Activated naive CD4-positive, alpha-beta T cell treated with anti-CD3 and anti-CD28 coated beads, Interleukin-2, amount 10 ng/mL, durations not matched to agents 7 days and 5 days (primary cell): Measurements from ENCODE around the gene TYMP.

ENCODE experiments used
- CTCF ChIA-PET: fragments of 350-600 bp; sonication (Branson Sonifier 250); formaldehyde crosslinking; loops from one replicate; lab custom pipeline; 2021; ENCODE audit warnings: antibody characterized with exemption; lab: Charles Lee
- DNase-seq: peaks from one replicate; pipeline ENCODE4 v3.0.0-alpha.2; 2020
- H3K27ac Mint-ChIP-seq: one replicate; pipeline ENCODE4 v1.8.0; 2021; ENCODE audit warnings: mild to moderate bottlenecking, moderate library complexity, mixed read lengths
- H3K27me3 Mint-ChIP-seq: one replicate; pipeline ENCODE4 v1.8.0; 2021; ENCODE audit warnings: mild to moderate bottlenecking, mixed read lengths
- H3K36me3 Mint-ChIP-seq: one replicate; pipeline ENCODE4 v1.8.0; 2021; ENCODE audit warnings: mixed read lengths
- H3K4me1 Mint-ChIP-seq: one replicate; pipeline ENCODE4 v1.8.0; 2021; ENCODE audit warnings: mixed read lengths
- H3K4me3 Mint-ChIP-seq: one replicate; pipeline ENCODE4 v1.8.0; 2021; ENCODE audit warnings: mild to moderate bottlenecking, moderate library complexity, mixed read lengths
- H3K9me3 Mint-ChIP-seq: one replicate; pipeline ENCODE4 v1.8.0; 2021; ENCODE audit warnings: mixed read lengths

Gene TYMP

DNA sequence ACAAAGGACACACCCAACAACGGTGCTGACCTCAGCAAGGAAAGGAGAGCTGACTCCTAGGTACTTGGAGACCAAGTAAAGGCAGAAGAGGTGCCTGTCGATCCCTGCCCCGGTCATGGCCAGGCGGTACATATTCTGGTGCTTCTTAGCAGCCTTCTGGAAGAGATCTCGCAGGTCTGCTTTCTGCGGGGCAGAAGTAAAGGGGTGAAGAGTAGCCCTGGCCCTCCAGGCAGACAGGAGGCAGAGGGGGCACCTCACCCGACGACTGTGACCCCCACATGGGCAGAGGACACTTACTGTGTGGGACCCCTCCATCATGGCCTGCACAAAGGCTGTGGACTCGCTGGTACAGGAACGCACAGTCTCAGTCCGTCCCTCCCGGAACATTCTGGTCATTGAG is 41.0 kb upstream of the TYMP start:
- Mint-ChIP-seq H3K4me1 (no peaks in the 10 kb centered on the region), H3K27ac (no peak overlapping the region), H3K36me3 (peaks cover 25% of the 10 kb centered on the region), H3K4me3 (no peak overlapping the region), H3K27me3 (peaks cover 2% of the 10 kb centered on the region), H3K9me3 (no peaks in the 10 kb centered on the region)
- CTCF ChIA-PET = no interaction called here
- DNase-seq = no peak

DNA sequence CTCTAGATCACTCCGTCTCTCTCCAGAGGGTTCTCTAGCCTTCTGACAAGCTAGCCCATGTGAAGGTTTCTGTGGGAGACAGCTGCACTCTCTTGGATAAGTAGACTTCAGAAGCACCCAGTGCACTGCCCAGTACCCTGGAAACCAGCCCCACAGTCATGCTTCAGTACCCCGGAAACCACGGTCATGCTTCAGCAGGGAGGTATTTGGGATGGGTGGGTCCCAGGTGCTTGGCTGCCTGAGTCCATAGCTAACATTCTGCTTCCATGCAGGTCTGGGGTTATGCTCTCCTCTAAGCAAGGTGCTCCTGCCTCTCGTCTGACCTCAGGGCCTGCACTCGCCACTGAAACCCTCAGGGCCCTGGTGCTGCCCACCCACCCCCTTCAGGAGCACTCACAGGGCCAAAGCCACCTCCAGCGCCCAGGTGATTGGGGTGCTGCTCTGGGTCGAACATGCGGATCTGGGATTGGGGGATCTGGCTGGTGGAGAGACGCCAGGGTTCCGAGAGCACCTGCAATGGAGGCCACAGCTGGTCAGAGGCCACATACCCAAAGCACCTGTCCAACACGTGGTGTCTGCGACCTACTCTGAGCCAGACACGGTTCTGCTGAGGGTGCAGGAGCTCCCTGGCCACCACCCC is 40.2 kb upstream of the TYMP start:
- Mint-ChIP-seq H3K4me1 (no peaks in the 10 kb centered on the region), H3K27ac (no peak overlapping the region)
- CTCF ChIA-PET = interaction anchor here (0.6 kb wide), 1 partner anchor 126 kb away, joined by 4 read pairs; no protein-coding TSS in a partner anchor

DNA sequence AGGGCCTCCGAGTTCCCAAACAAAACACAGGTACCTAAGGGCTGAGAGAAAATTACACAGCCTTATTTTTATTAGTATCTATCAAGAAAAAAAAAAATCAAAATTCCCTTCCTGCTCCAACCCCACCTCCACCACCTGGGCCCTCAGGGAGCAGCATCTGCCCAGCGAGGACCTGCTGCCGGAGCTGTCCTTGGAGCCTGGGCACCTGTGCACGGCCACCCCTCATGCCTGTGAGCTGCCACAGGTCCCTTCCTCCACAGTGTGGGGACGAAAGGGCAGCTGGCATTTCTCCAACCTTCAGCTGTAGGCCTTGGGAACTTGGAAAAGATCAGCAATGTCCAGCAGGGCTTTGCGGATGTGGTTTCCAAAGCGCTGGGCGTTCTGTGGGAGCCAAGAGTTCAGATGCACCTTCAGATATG is 39.2 kb upstream of the TYMP start:
- Mint-ChIP-seq H3K4me1 (no peaks in the 10 kb centered on the region), H3K27me3 (peaks cover 16% of the 10 kb centered on the region), H3K9me3 (no peaks in the 10 kb centered on the region), H3K36me3 (peaks cover 22% of the 10 kb centered on the region), H3K27ac (no peak overlapping the region), H3K4me3 (no peak overlapping the region)
- CTCF ChIA-PET = interaction anchor here (0.6 kb wide), 1 partner anchor 125 kb away, joined by 4 read pairs; no protein-coding TSS in a partner anchor
- DNase-seq = no peak

More for the DNA sequence above, 40.2 kb upstream of the TYMP start:
- peaks cover 25% of the 10 kb centered on the region for H3K36me3 Mint-ChIP-seq
- DNase-seq = no peak
- peaks cover 8% of the 10 kb centered on the region for H3K27me3 Mint-ChIP-seq
- H3K9me3 Mint-ChIP-seq = no peaks in the 10 kb centered on the region
- H3K4me3 Mint-ChIP-seq = no peak overlapping the region

DNA sequence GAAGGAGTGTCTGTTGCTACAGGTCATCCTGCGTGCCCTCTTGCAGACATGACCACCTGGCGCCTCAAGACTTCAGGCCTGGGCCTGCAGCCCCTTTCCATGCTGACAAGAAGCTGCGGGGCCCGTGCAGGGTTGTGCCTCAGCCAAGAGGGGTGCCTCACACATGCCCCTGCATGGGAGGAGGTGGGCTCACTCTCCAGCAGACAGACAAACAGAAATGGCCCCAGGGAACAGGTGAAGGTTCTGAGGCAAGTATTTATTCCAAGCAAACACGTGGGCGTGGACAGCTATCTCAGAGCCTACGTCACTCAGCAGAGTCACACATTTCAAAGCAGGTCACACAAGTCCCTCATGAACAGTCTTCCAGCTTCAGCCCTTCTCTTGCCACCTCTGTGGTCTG is 38.8 kb upstream of the TYMP start:
- H3K9me3 Mint-ChIP-seq = no peaks in the 10 kb centered on the region
- peaks cover 20% of the 10 kb centered on the region for H3K27me3 Mint-ChIP-seq
- H3K4me1 Mint-ChIP-seq = peaks cover 3% of the 10 kb centered on the region
- H3K36me3 Mint-ChIP-seq = peaks cover 22% of the 10 kb centered on the region
- DNase-seq = no peak
- no peak overlapping the region for H3K27ac Mint-ChIP-seq
- no peak overlapping the region for H3K4me3 Mint-ChIP-seq
- CTCF ChIA-PET = no interaction called here

DNA sequence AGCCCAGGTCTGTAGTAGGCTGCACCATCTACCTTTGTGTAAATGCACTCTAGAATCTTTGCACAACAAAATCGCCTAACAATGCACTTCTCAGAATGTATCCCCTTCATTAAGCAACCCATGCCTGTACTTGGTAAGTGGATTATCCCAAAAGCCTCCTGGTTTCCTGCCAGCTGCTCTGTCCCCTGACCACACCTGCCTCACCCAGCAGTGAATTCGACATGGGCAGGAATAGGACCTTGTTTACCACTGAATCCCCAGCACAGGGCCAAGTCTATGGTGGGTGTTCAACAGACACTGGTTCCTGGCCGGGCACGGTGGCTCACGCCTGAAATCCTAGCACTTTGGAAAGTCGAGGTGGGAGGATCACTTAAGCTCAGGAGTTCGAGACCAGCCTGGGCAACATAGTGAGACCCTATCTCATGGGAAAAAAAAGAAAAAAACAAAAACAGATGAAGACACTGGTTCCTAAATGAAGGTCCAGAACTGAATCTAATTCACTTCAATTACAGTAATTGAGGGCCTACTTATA is 38.0 kb upstream of the TYMP start:
- no peak for DNase-seq
- Mint-ChIP-seq H3K27me3 (peaks cover 28% of the 10 kb centered on the region), H3K9me3 (no peaks in the 10 kb centered on the region), H3K27ac (no peak overlapping the region), H3K4me1 (peaks cover 11% of the 10 kb centered on the region), H3K4me3 (no peak overlapping the region), H3K36me3 (peaks cover 22% of the 10 kb centered on the region)
- CTCF ChIA-PET = no interaction called here

DNA sequence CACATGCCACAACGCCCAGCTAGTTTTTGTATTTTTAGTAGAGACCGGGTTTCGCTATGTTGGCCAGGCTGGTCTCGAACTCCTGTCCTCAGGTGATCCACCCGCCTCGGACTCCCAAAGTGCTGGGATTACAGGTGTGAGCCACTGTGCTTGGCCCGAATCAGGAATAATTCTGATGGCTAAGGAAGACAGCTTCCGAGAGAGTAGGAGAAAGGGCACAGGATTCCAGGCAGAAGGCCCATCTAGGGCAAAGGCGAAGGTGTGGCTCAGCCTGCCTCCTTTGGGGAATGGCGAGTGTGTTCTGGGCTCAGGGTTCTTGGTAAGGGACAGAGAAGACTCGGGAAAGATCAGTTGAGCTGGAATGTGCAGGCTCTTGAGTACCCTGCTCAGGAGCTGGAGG is 34.5 kb upstream of the TYMP start:
- Mint-ChIP-seq H3K9me3 (no peaks in the 10 kb centered on the region), H3K27me3 (peaks cover 50% of the 10 kb centered on the region), H3K27ac (no peak overlapping the region), H3K4me3 (no peak overlapping the region), H3K36me3 (peaks cover 7% of the 10 kb centered on the region), H3K4me1 (peaks cover 22% of the 10 kb centered on the region)
- DNase-seq = no peak
- CTCF ChIA-PET = interaction anchor here (0.8 to 4.3 kb wide), 4 partner anchors 17 to 56 kb away, joined by 3 to 28 read pairs (median 4); partner anchors contain the start of genes KLHDC7B and SCO2

DNA sequence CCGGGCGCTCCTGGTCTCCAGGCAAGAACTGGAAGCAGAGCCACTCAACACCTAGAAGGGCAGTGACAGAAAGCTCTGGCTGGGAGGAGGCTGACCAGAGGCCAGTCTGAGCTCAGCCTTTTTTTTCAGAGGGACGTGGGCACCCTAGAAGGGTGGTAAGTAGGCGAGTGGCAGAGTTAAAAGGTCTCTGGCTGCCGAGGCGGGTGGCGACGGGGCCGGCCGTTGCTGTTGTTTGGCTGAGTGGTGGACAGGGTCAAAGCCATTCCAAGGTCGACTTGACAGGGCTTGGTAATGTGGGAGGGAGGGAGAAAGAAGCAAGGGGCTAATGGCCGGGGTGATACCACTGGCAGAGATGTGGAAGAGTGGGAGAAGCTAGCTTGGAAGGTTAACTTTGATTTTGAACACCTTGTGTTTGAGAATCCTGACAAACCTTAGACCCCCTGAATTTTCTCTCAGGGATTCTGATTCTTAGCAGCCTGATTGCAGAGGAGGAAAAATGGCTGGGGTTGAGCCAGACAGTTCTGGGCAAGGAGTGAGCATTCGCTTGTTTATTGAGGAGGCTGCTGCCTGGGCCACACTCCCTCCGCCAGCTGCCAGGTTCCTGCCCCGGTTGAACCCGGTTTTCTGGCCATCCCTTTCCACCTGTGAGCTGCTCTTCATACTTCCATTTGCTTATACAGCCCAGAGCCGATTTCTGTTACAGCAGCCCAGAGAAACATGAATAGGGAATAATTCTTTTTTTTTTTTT is 33.8 kb upstream of the TYMP start:
- peaks cover 22% of the 10 kb centered on the region for H3K4me1 Mint-ChIP-seq
- H3K36me3 Mint-ChIP-seq = peaks cover 5% of the 10 kb centered on the region
- peak overlapping the region; percentile 83 for H3K4me3 Mint-ChIP-seq
- H3K9me3 Mint-ChIP-seq = no peaks in the 10 kb centered on the region
- CTCF ChIA-PET = interaction anchor here (0.7 to 4.3 kb wide), 12 partner anchors 9 to 56 kb away, joined by 3 to 28 read pairs (median 4); partner anchors contain the start of genes CPT1B, KLHDC7B, LMF2 and NCAPH2
- H3K27ac Mint-ChIP-seq = peak overlapping the region; percentile 79
- peak; percentile 23 for DNase-seq
- peaks cover 57% of the 10 kb centered on the region for H3K27me3 Mint-ChIP-seq

DNA sequence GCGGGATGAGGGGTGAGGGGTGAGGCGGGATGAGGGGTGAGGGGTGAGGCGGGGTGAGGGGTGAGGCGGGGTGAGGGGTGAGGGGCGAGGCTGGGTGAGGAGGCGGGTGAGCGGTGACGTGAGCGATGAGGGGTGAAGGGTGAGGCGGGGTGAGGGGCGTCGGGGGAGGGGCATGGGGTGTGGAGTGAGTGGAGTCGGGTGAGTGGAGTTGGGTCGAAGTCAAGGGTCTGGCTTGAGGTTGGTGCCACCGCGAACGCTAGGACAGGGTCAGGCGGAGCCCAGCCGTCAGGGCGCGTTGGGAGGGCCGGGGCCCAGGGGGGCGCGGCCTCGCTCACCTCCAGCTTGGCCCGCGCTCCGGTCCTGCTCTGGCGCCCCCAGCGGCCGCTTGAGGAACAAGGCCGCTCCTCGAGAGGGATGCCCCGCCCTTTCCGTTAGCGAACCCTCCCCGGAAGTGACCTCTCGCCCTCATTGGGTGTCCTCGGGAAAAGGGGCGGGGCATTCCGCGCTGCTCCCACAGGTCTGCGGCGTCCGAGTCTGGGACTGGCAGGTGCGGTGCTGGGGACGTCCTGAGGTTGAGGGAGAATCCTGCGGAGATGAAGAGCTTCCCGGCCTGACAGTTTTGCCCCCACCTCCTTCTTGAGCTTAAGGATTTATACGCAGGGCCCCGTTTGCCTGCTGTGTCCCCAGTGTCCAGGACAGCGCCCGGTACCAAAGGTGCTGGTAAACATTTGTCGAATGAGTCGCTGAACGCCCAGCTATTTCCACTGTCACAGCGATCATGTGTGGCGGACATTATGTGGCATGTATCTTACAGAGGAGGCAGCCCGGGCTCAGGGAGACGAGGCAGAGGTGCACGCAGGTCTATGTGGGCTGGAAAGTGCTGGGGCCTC is 33.0 kb upstream of the TYMP start, which contains the start of gene SYCE3:
Gene SYCE3 (minus strand): TSS at position 397 of the 890 bp plus-strand sequence. CDS start 6,514 bp downstream, outside the sequence.
- peak; percentile 98 for DNase-seq
- peak within 1 kb of the TSS; percentile 83 for H3K27ac Mint-ChIP-seq
- H3K4me1 Mint-ChIP-seq = peaks cover 22% of the 10 kb centered on the region
- H3K27me3 Mint-ChIP-seq = peaks cover 66% of the 10 kb centered on the region
- H3K4me3 Mint-ChIP-seq = peak within 1 kb of the TSS; percentile 83
- CTCF ChIA-PET = interaction anchor here (0.7 to 4.3 kb wide), 13 partner anchors 10 to 55 kb away, joined by 3 to 28 read pairs (median 3); partner anchors contain the start of genes CPT1B, KLHDC7B, LMF2 and NCAPH2
- H3K36me3 Mint-ChIP-seq = peaks cover 1% of the 10 kb centered on the region
- H3K9me3 Mint-ChIP-seq = no peaks in the 10 kb centered on the region

DNA sequence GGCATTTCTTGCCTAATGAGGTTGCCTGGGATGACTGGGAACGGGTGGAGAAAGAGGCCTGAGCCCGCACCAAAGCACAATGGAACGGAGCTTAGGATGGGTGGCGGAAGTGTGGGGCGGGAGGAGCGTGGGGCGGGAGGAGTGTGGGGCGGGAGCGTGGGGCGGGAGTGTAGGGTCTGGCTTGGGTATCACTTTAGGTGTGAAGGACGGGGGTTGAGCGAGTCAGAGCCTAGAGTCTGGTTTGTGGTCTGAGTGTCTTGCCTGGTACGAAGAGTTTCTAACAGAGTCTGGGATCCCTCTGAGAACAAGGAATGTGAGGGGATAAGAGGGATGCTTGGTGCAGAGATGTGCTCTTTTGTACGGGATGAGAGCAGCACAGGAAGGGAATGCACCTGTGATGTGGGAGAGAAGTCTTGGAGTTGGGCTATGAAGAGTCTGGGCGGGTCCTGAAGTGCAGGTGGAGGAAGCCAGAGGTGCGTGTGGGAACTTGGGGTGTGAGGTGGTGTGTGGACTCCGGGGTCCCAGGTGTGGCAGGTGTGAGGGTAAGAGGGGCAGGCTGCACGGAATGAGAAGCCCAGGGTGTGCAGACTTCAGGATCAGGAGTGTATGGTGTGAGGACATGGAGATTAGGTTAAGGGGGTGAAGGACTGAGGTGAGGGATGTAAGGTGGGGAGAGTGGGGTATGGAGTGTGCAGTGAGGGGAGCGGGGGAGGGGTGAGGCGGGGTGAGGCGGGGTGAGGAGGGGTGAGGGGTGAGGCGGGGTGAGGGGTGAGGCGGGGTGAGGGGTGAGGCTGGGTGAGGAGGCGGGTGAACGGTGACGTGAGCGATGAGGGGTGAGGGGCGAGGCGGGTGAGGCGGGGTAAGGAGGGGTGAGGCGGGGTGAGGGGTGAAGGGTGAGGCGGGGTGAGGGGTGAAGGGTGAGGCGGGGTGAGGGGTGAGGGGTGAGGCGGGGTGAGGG is 31.9 kb upstream of the TYMP start:
- peaks cover 68% of the 10 kb centered on the region for H3K27me3 Mint-ChIP-seq

DNA sequence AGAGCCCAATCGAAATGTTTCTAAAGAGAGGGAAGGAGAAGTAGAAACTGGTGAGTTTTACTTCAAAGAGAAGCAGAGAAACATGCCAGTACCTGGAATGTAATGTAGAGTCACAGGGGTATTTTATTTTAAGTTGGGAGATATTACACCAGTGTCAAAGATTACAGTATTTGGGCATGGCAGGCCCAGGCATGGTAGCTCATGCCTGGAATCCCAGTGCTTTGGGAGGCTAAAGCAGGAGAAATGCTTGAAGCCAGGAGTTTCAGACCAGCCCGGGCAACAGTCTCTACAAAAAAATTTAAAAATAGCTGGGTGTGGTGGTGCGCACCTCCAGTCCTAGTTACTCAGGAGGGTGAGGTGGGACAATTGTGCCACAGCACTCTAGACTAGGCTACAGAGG is 30.2 kb upstream of the TYMP start:
- CTCF ChIA-PET = interaction anchor here (0.6 to 1.8 kb wide), 2 partner anchors 12 to 144 kb away, joined by 3 to 6 read pairs; no protein-coding TSS in a partner anchor
- no peak for DNase-seq
- peaks cover 73% of the 10 kb centered on the region for H3K27me3 Mint-ChIP-seq
- H3K9me3 Mint-ChIP-seq = no peaks in the 10 kb centered on the region
- no peak overlapping the region for H3K27ac Mint-ChIP-seq
- H3K4me3 Mint-ChIP-seq = no peak overlapping the region
- no peaks in the 10 kb centered on the region for H3K36me3 Mint-ChIP-seq
- H3K4me1 Mint-ChIP-seq = peaks cover 22% of the 10 kb centered on the region

More for the DNA sequence above, 31.9 kb upstream of the TYMP start:
- Mint-ChIP-seq H3K4me3 (peak overlapping the region; percentile 51), H3K4me1 (peaks cover 22% of the 10 kb centered on the region), H3K36me3 (no peaks in the 10 kb centered on the region), H3K9me3 (no peaks in the 10 kb centered on the region), H3K27ac (peak overlapping the region; percentile 83)
- DNase-seq = no peak
- CTCF ChIA-PET = no interaction called here

DNA sequence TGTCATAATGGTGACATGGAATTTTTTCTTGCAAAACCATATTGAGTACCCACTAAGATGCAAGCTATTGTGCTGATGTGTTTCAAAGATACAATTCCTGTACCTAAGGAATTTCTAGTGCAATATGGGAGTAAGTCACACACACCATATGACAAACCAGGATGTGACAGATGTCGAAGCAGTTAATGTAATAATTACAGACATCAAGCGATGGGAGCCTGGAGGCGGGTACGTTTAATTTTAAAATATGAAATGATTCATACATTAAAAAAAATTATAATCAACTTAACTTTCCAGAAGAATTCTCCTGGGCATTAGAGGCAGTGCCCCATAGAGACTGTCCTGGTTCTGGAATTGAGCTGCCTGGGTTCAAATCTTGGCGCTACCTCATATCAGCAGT is 26.9 kb upstream of the TYMP start:
- Mint-ChIP-seq H3K9me3 (no peaks in the 10 kb centered on the region), H3K36me3 (no peaks in the 10 kb centered on the region), H3K4me1 (peaks cover 8% of the 10 kb centered on the region), H3K27ac (no peak overlapping the region), H3K27me3 (peaks cover 48% of the 10 kb centered on the region), H3K4me3 (no peak overlapping the region)
- CTCF ChIA-PET = no interaction called here
- DNase-seq = no peak

DNA sequence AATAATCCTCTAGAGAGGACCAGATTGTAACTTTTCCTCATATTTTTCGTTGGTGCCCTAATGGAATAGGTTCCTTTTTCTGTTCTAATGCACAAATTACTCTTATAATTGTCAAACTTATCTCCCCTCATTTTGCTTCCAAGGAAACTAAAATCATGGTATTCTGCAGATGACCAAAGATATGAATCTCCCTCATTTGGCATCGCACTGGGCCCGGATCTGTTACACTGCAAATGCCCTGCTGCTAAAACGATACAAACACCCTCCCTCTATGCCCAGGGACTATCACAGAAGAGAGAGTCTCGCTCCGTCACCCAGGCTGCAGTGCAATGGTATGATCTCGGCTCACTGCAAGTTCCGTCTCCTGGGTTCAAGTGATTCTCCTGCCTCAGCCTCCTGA is 23.5 kb upstream of the TYMP start:
- CTCF ChIA-PET = interaction anchor here (1.4 kb wide), 1 partner anchor 68 kb away, joined by 5 read pairs; no protein-coding TSS in a partner anchor
- H3K27ac Mint-ChIP-seq = no peak overlapping the region
- H3K4me1 Mint-ChIP-seq = peaks cover 18% of the 10 kb centered on the region
- no peak for DNase-seq
- H3K27me3 Mint-ChIP-seq = peaks cover 20% of the 10 kb centered on the region
- no peaks in the 10 kb centered on the region for H3K9me3 Mint-ChIP-seq
- H3K4me3 Mint-ChIP-seq = no peak overlapping the region
- H3K36me3 Mint-ChIP-seq = peaks cover 1% of the 10 kb centered on the region
